Astrocyte (in vitro differentiated cells and primary cell): ENCODE results near the gene NFATC1. TPM values are rescaled to one million over a fixed set of nuclear protein-coding genes. Genes with fewer than 3 reads are reported as not detected.

ENCODE experiments used
- DNase-seq: peaks from one replicate; pipeline ENCODE4 v3.0.0-alpha.2; 2010; ENCODE audit warnings: low read depth
- FAIRE-seq: peaks from 2 replicates; lab custom pipeline; 2011; peaks lifted over from hg19 to GRCh38; lab: Jason Lieb, UNC
- H2AFZ ChIP-seq: 2 replicates; pipeline ENCODE4 v1.6.0; 2012; ENCODE audit warnings: low read depth, low read length, inconsistent platforms
- H3K27ac ChIP-seq: 2 replicates; pipeline ENCODE4 v1.5.1; 2011; ENCODE audit warnings: low read depth, low read length, inconsistent platforms
- H3K27me3 ChIP-seq: 2 replicates; pipeline ENCODE4 v1.6.0; 2011; ENCODE audit warnings: low read length, inconsistent platforms; ENCODE audit not compliant: insufficient read depth
- H3K36me3 ChIP-seq: 2 replicates; pipeline ENCODE4 v1.5.1; 2011; ENCODE audit warnings: low read length, inconsistent platforms; ENCODE audit not compliant: insufficient read depth
- H3K4me1 ChIP-seq: 2 replicates; pipeline ENCODE4 v1.5.1; 2011; ENCODE audit warnings: low read length, inconsistent platforms; ENCODE audit not compliant: insufficient read depth
- H3K4me2 ChIP-seq: 2 replicates; pipeline ENCODE4 v1.6.0; 2012; ENCODE audit warnings: low read length, inconsistent platforms
- H3K4me3 ChIP-seq: 2 replicates; pipeline ENCODE4 v1.5.1; 2011; ENCODE audit warnings: low read depth, mild to moderate bottlenecking, low read length, inconsistent platforms; ENCODE audit not compliant: insufficient read depth
- H3K79me2 ChIP-seq: 2 replicates; pipeline ENCODE4 v1.6.0; 2012; ENCODE audit warnings: mild to moderate bottlenecking, low read length, inconsistent platforms; ENCODE audit not compliant: insufficient read depth
- H3K9ac ChIP-seq: 2 replicates; pipeline ENCODE4 v1.6.0; 2012; ENCODE audit warnings: mild to moderate bottlenecking, low read length, inconsistent platforms
- H3K9me3 ChIP-seq: 2 replicates; pipeline ENCODE4 v1.5.1; 2012; ENCODE audit warnings: low read depth, mild to moderate bottlenecking, low read length, inconsistent platforms; ENCODE audit not compliant: insufficient read depth
- H4K20me1 ChIP-seq: 2 replicates; pipeline ENCODE4 v1.6.0; 2012; ENCODE audit warnings: low read length, inconsistent platforms; ENCODE audit not compliant: insufficient read depth
- H3K27ac Mint-ChIP-seq: one replicate; pipeline ENCODE4 v1.8.0; 2021; ENCODE audit warnings: mild to moderate bottlenecking, mixed read lengths; ENCODE audit not compliant: unreplicated experiment
- H3K27me3 Mint-ChIP-seq: one replicate; pipeline ENCODE4 v1.8.0; 2021; ENCODE audit warnings: low read depth, mixed read lengths; ENCODE audit not compliant: unreplicated experiment
- H3K36me3 Mint-ChIP-seq: one replicate; pipeline ENCODE4 v1.8.0; 2021; ENCODE audit warnings: low read depth, mixed read lengths; ENCODE audit not compliant: unreplicated experiment
- H3K4me1 Mint-ChIP-seq: one replicate; pipeline ENCODE4 v1.8.0; 2021; ENCODE audit warnings: low read depth, mixed read lengths; ENCODE audit not compliant: unreplicated experiment
- H3K4me3 Mint-ChIP-seq: one replicate; pipeline ENCODE4 v1.8.0; 2021; ENCODE audit warnings: mild to moderate bottlenecking, moderate library complexity, mixed read lengths; ENCODE audit not compliant: unreplicated experiment
- H3K9me3 Mint-ChIP-seq: one replicate; pipeline ENCODE4 v1.8.0; 2021; ENCODE audit warnings: mild to moderate bottlenecking, mixed read lengths; ENCODE audit not compliant: unreplicated experiment
- EZH2 ChIP-seq: IDR thresholded peaks from 2 replicates; pipeline ENCODE4 v1.6.1; 2012; ENCODE audit warnings: mild to moderate bottlenecking, low read length, inconsistent platforms; ENCODE audit not compliant: insufficient read depth
- total RNA-seq: library from RNA; stranded (reverse); gene quantifications from 2 replicates; pipeline ENCODE4 v1.2.1, GENCODE V29; 2021
- TF ChIP-seq, protein P1 (sequence below): IDR thresholded peaks from 2 replicates; pipeline ENCODE4 v1.5.1; 2011; ENCODE audit warnings: low read depth, mild to moderate bottlenecking, inconsistent platforms, low read length, moderate library complexity; ENCODE audit not compliant: insufficient read depth

The NFATC1 gene
- total RNA-seq, 1 donor from 2014 or later: 11.0 TPM

DNA sequence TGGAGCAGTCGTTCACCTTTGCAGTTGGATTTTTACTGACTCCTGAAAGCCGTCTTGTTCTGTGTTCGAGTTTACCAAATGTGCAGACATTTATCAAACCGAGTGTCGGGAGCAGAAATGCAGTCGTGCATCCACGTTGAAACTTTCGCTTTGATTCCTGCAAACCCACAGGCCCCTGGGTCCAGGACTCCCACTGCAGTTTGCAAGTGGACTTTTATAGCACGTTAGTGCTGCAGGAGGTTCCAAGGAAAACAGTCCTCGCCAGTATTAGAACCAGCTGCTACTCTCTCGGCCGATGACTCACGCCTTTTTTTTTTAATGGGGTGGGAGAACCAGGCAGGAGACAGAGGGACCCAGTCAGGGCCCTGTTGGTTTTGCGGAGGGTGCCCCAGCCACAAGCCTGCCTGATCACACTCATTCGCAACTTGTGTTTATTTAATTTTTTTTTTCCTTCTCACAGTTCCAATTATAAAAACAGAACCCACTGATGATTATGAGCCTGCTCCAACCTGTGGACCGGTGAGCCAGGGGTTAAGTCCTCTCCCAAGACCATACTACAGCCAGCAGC lies 90.1 kb downstream of the NFATC1 start:
- H3K9me3 ChIP-seq: no peaks in the 10 kb centered on the region
- H3K36me3 ChIP-seq: no peaks in the 10 kb centered on the region
- DNase-seq (peak; percentile 92), FAIRE-seq (no peak)
- H3K4me3 Mint-ChIP-seq: no peak overlapping the region
- no peaks in the 10 kb centered on the region for H3K27me3 ChIP-seq
- H3K4me1 Mint-ChIP-seq: peaks cover 15% of the 10 kb centered on the region
- peak overlapping the region; percentile 83 for H3K9ac ChIP-seq
- H3K4me3 ChIP-seq: peak overlapping the region; percentile 49
- TF ChIP-seq, protein P1, sequence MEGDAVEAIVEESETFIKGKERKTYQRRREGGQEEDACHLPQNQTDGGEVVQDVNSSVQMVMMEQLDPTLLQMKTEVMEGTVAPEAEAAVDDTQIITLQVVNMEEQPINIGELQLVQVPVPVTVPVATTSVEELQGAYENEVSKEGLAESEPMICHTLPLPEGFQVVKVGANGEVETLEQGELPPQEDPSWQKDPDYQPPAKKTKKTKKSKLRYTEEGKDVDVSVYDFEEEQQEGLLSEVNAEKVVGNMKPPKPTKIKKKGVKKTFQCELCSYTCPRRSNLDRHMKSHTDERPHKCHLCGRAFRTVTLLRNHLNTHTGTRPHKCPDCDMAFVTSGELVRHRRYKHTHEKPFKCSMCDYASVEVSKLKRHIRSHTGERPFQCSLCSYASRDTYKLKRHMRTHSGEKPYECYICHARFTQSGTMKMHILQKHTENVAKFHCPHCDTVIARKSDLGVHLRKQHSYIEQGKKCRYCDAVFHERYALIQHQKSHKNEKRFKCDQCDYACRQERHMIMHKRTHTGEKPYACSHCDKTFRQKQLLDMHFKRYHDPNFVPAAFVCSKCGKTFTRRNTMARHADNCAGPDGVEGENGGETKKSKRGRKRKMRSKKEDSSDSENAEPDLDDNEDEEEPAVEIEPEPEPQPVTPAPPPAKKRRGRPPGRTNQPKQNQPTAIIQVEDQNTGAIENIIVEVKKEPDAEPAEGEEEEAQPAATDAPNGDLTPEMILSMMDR: no peak
- no peak for TF ChIP-seq EZH2
- no peak overlapping the region for H3K27ac Mint-ChIP-seq
- peaks cover 3% of the 10 kb centered on the region for H3K36me3 Mint-ChIP-seq
- H3K4me1 ChIP-seq: peaks cover 25% of the 10 kb centered on the region
- H2AFZ ChIP-seq: peak overlapping the region; percentile 44
- H3K9me3 Mint-ChIP-seq: no peaks in the 10 kb centered on the region
- peak overlapping the region; percentile 88 for H3K4me2 ChIP-seq
- no peaks in the 10 kb centered on the region for H4K20me1 ChIP-seq
- no peaks in the 10 kb centered on the region for H3K27me3 Mint-ChIP-seq
- peak overlapping the region; percentile 92 for H3K27ac ChIP-seq
- no peaks in the 10 kb centered on the region for H3K79me2 ChIP-seq

DNA sequence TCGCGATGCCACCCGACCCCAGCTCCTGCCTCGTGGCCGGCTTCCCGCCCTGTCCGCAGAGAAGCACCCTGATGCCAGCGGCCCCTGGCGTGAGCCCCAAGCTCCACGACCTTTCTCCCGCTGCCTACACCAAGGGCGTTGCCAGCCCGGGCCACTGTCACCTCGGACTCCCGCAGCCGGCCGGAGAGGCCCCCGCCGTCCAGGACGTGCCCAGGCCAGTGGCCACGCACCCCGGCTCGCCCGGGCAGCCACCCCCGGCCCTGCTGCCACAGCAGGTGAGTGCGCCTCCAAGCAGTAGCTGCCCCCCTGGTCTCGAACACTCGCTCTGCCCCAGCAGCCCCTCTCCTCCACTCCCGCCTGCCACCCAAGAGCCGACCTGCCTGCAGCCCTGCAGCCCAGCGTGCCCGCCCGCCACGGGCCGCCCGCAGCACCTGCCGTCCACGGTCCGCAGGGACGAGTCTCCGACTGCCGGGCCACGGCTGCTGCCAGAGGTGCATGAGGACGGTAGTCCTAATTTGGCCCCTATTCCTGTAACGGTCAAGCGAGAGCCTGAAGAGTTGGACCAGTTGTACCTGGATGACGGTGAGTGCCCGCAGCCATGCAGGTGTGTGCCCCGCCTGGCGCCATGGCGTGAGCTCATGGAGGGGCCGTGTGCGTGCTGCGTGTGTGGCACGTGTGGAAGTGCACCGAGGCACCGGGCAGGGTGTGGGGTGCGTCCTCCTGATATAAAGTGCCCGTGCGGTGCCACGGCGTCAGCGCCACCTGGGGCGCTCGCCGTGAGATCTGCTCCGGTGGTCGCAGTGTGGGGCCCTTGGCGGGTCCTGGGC lies 90.8 kb downstream of the NFATC1 start:
- Histone ChIP-seq H3K4me1 (peaks cover 25% of the 10 kb centered on the region), H3K9ac (peak overlapping the region; percentile 83), H3K27ac (peak overlapping the region; percentile 92), H3K4me3 (no peak overlapping the region), H3K27me3 (no peaks in the 10 kb centered on the region), H3K4me2 (peak overlapping the region; percentile 88), H2AFZ (no peak overlapping the region), H3K9me3 (no peaks in the 10 kb centered on the region), H3K36me3 (no peaks in the 10 kb centered on the region), H3K79me2 (no peaks in the 10 kb centered on the region), H4K20me1 (no peaks in the 10 kb centered on the region)
- FAIRE-seq: no peak
- Mint-ChIP-seq H3K4me1 (peaks cover 15% of the 10 kb centered on the region), H3K9me3 (no peaks in the 10 kb centered on the region), H3K36me3 (peaks cover 3% of the 10 kb centered on the region), H3K27ac (no peak overlapping the region), H3K4me3 (no peak overlapping the region), H3K27me3 (peaks cover 3% of the 10 kb centered on the region)
- no peak for TF ChIP-seq EZH2
- TF ChIP-seq, protein P1: no peak
- no peak for DNase-seq
